ENCODE data around the gene EPN1.

Gene EPN1

DNA sequence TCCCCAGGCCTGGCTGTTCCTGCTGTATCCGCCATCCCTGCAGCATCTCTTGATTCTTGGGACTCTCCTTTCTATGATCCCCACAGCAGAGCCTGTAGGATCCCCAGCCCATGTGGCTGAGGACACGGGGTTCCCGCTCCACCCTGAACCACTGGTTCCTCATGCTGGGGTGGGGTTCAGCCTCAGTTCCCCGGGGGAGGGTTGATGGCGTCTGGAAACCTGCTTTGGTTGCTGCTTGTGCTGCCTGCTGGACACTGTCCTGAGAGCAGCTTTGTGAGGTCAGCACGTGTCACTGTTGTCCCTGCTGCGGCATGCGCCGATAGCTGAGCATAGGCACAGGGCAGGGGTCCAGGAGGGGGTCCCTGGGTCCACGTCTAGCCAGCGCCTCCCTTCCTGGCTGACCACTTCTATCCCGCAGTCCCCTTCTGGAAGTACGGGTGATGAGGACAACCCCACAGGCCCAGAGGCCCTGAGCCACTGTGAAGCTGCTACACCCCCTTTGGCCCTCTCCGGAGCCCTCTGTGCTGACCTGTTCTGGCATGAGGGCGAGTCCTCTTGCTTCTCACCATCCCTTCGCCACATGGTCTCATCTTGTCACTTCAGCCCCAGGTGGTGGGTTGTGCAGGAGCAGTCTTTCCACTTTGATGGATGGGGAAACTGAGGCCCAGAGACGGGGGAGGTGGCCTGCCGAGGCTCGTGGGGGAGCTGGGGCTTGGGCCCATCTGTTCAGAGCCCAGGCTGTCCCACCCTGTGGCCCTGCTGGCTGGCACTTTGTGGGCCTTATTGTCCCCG is 5.5 kb downstream of the EPN1 start:
- Histone ChIP-seq H3K14ac (ENCODE audit: low read length in 2 of 2) (no peak overlapping the region), H3K4ac (ENCODE audit: low read depth in 1 of 2, low read length in 2 of 2) (no peak overlapping the region), H3K23ac (ENCODE audit: low read length in 2 of 2) (no peak overlapping the region), H3K9me3 (ENCODE audit: control insufficient read depth, low read length) (no peaks in the 10 kb centered on the region), H2BK120ac (ENCODE audit: low read depth, low read length) (no peak overlapping the region), H3K9ac (ENCODE audit: low read length) (peak overlapping the region; percentile 1), H4K8ac (ENCODE audit: low read length) (no peak overlapping the region), H2BK12ac (ENCODE audit: low read length in 2 of 2) (no peak overlapping the region), H3K27ac (ENCODE audit: low read length, poor library complexity, severe bottlenecking) (peak overlapping the region; percentile 39), H3K18ac (ENCODE audit: low read depth in 1 of 2, low read length in 2 of 2) (no peak overlapping the region), H2AFZ (ENCODE audit: low read depth, low read length) (no peak overlapping the region), H3K36me3 (ENCODE audit: control insufficient read depth in 1 of 2, insufficient read depth in 2 of 2, low read depth in 1 of 2, low read length in 2 of 2) (peaks cover 64 to 76% of the 10 kb centered on the region in 2 experiments), H2BK15ac (ENCODE audit: low read depth, poor library complexity, severe bottlenecking) (no peak overlapping the region), H3K4me2 (ENCODE audit: low read length, poor library complexity, severe bottlenecking) (no peak overlapping the region), H2BK5ac (ENCODE audit: low read depth, low read length, poor library complexity, severe bottlenecking) (no peak overlapping the region), H4K91ac (ENCODE audit: low read length) (no peak overlapping the region), H3K79me1 (replicated peaks; ENCODE audit: low read length, poor library complexity, severe bottlenecking) (peaks cover 10% of the 10 kb centered on the region), H2AK5ac (ENCODE audit: low read length, severe bottlenecking) (peak overlapping the region; percentile 24), H3K4me1 (ENCODE audit: control insufficient read depth, insufficient read depth, low read depth, low read length) (peaks cover 49% of the 10 kb centered on the region), H3K27me3 (ENCODE audit: control insufficient read depth in 1 of 2, insufficient read depth in 1 of 2, low read length in 2 of 2) (no peaks in the 10 kb centered on the region), H3K4me3 (ENCODE audit: insufficient read depth in 1 of 2, low read depth in 1 of 2, low read length in 2 of 2) (no peak overlapping the region)
- DNase-seq, result no peak
- 97% methylated on average over 20 of the region's 20 CpGs for WGBS

DNA sequence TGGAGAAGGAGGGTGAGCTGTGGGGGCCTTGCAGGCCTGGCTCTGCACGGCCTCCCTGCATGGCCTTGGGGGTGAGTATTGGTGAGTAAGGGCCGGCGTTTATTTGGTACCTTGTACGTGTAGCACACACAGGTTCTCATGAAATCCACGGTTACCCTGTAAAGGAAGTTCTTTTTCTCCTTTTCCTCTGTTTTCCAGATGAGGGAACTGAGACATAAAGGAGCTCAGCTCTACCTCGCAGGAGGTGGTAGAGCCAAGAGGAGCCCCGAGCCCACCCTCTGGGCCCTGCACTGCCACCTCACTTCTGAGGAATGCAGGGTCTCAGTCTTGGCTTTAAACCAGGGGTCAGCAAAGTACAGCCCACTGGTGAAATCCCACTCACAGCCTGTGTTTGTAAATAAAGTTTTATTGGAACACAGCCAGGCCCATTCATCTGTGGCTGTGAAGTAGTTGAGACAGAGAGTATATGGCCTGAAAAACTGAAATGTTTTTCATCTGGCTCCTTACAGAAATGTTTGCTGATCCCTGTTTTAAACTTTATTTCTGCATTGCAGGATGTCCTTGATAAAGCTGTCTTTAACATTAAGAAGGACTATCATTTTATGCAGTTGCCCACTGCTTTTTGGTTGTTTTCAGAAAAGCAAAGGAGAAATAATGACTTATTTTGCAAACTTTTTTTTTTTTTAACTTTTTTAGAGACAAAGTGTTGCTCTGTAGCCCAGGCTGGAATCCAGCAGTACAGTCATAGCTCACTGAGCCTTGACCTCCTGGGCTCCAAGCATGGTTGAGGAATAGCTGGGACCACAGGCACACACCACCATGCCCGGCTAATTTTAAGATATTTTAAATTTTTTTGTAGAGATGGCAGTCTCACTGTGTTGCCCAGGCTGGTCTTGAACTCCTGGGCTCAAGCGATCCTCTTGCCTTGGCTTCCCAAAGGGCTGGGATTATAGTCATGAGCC is 6.4 kb downstream of the EPN1 start:
- WGBS, result 94% methylated on average over 8 of the region's 9 CpGs
- Histone ChIP-seq H3K27me3 (ENCODE audit: control insufficient read depth in 1 of 2, insufficient read depth in 1 of 2, low read length in 2 of 2) (no peaks in the 10 kb centered on the region), H2BK12ac (ENCODE audit: low read length in 2 of 2) (no peak overlapping the region)

DNA sequence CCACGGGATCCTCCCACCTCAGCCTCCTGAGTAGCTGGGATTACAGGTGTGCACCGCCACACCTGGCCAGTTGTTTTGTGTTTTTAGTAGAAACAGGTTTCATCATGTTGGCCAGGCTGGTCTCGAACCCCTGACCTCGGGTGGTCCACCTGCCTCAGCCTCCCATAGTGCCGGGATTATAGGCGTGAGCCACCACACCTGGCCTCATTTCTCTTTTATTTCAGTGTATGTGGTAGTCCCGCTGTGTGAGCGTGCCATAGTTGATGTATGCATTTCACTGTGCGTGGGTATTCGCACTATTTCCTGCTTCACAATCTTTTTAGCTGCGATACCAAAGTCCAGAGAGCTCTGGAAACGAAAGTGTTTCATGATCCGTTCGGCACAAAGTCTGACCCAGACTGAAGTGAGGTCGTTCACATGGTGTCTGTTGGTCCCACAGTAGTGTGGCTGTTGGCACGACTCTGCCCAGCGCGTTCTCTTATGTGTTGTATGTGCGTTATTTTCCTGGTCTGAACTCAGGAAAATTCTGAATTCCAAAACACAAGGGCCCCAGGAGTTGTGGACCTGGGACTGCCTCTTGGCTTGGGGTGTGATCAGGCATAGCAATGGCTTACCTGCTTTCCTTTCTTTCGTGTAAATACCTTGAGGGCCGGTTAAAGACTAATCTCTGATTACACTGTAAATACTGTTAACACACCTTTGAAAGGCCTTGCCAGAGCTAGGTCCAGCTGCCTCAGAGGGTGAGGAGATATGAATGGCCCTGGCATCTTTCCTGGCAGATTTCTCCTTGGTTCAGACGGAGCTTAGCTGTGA is 8.6 kb downstream of the EPN1 start:
- Histone ChIP-seq H3K36me3 (ENCODE audit: control insufficient read depth in 1 of 2, insufficient read depth in 2 of 2, low read depth in 1 of 2, low read length in 2 of 2) (peaks cover 74 to 84% of the 10 kb centered on the region in 2 experiments), H3K4me1 (ENCODE audit: control insufficient read depth, insufficient read depth, low read depth, low read length) (peaks cover 36% of the 10 kb centered on the region), H3K14ac (ENCODE audit: low read length in 2 of 2) (no peak overlapping the region), H2BK12ac (ENCODE audit: low read length in 2 of 2) (no peak overlapping the region), H3K18ac (ENCODE audit: low read depth in 1 of 2, low read length in 2 of 2) (no peak overlapping the region), H3K9me3 (ENCODE audit: control insufficient read depth, low read length) (no peaks in the 10 kb centered on the region), H3K4me2 (ENCODE audit: low read length, poor library complexity, severe bottlenecking) (no peak overlapping the region), H3K27me3 (ENCODE audit: control insufficient read depth in 1 of 2, insufficient read depth in 1 of 2, low read length in 2 of 2) (no peaks in the 10 kb centered on the region), H3K23ac (ENCODE audit: low read length in 2 of 2) (no peak overlapping the region), H2BK120ac (ENCODE audit: low read depth, low read length) (no peak overlapping the region), H3K27ac (ENCODE audit: low read length, poor library complexity, severe bottlenecking) (no peak overlapping the region), H2BK15ac (ENCODE audit: low read depth, poor library complexity, severe bottlenecking) (no peak overlapping the region), H3K4me3 (ENCODE audit: insufficient read depth in 1 of 2, low read depth in 1 of 2, low read length in 2 of 2) (no peak overlapping the region), H3K9ac (ENCODE audit: low read length) (no peak overlapping the region), H2AK5ac (ENCODE audit: low read length, severe bottlenecking) (no peak overlapping the region), H2BK5ac (ENCODE audit: low read depth, low read length, poor library complexity, severe bottlenecking) (no peak overlapping the region), H3K4ac (ENCODE audit: low read depth in 1 of 2, low read length in 2 of 2) (no peak overlapping the region), H4K91ac (ENCODE audit: low read length) (no peak overlapping the region), H4K8ac (ENCODE audit: low read length) (no peak overlapping the region), H3K79me1 (replicated peaks; ENCODE audit: low read length, poor library complexity, severe bottlenecking) (peaks cover 29% of the 10 kb centered on the region), H2AFZ (ENCODE audit: low read depth, low read length) (no peak overlapping the region)
- 98% methylated on average over 20 of the region's 22 CpGs for WGBS
- no peak for DNase-seq

More for the DNA sequence above, 6.4 kb downstream of the EPN1 start:
- H3K36me3 ChIP-seq (ENCODE audit: control insufficient read depth in 1 of 2, insufficient read depth in 2 of 2, low read depth in 1 of 2, low read length in 2 of 2), result peaks cover 73 to 85% of the 10 kb centered on the region in 2 experiments
- H3K18ac ChIP-seq (ENCODE audit: low read depth in 1 of 2, low read length in 2 of 2), result no peak overlapping the region
- no peak overlapping the region for H2AFZ ChIP-seq (ENCODE audit: low read depth, low read length)
- peaks cover 48% of the 10 kb centered on the region for H3K4me1 ChIP-seq (ENCODE audit: control insufficient read depth, insufficient read depth, low read depth, low read length)
- no peak overlapping the region for H2BK120ac ChIP-seq (ENCODE audit: low read depth, low read length)
- H2AK5ac ChIP-seq (ENCODE audit: low read length, severe bottlenecking), result no peak overlapping the region
- peaks cover 16% of the 10 kb centered on the region for H3K79me1 ChIP-seq (replicated peaks; ENCODE audit: low read length, poor library complexity, severe bottlenecking)
- peak overlapping the region; percentile 38 for H3K9ac ChIP-seq (ENCODE audit: low read length)
- H3K9me3 ChIP-seq (ENCODE audit: control insufficient read depth, low read length), result no peaks in the 10 kb centered on the region
- peak overlapping the region; percentile 39 for H3K27ac ChIP-seq (ENCODE audit: low read length, poor library complexity, severe bottlenecking)
- no peak overlapping the region for H3K14ac ChIP-seq (ENCODE audit: low read length in 2 of 2)
- DNase-seq, result no peak
- no peak overlapping the region for H2BK5ac ChIP-seq (ENCODE audit: low read depth, low read length, poor library complexity, severe bottlenecking)
- no peak overlapping the region for H3K4me3 ChIP-seq (ENCODE audit: insufficient read depth in 1 of 2, low read depth in 1 of 2, low read length in 2 of 2)
- H4K91ac ChIP-seq (ENCODE audit: low read length), result no peak overlapping the region
- H3K23ac ChIP-seq (ENCODE audit: low read length in 2 of 2), result no peak overlapping the region
- no peak overlapping the region for H2BK15ac ChIP-seq (ENCODE audit: low read depth, poor library complexity, severe bottlenecking)
- H3K4ac ChIP-seq (ENCODE audit: low read depth in 1 of 2, low read length in 2 of 2), result no peak overlapping the region
- H4K8ac ChIP-seq (ENCODE audit: low read length), result no peak overlapping the region
- no peak overlapping the region for H3K4me2 ChIP-seq (ENCODE audit: low read length, poor library complexity, severe bottlenecking)

Data from mesenchymal stem cell (in vitro differentiated cells and primary cell).